ENCODE results near the gene MYCBP2.

- no peak for TF ChIP-seq CTCF (IDR thresholded peaks at IDR 0.05)
- TF ChIP-seq POLR2AphosphoS5 (IDR thresholded peaks at IDR 0.05) = no peak
These were observed 292.0 kb downstream of the MYCBP2 start for GRCh38 chr13:77034881-77035280.
